Upper lobe of right lung (tissue), 1 donor: ENCODE measurements around the gene LGALS4. TPM values are rescaled to one million over a fixed set of nuclear protein-coding genes. Genes with fewer than 3 reads are reported as not detected.

ENCODE experiments used
- ATAC-seq: fragments of 200-7000 bp; cut with Tn5 transposase; one replicate; pipeline ENCODE4 v1.9.1; 2020; ENCODE audit warnings: mild to moderate bottlenecking, moderate library complexity
- DNase-seq: peaks from one replicate; pipeline ENCODE4 v3.0.0-alpha.2; 2020
- H3K27ac ChIP-seq: fragments of 200-600 bp; one replicate; pipeline ENCODE4 v1.8.0; 2022
- H3K27me3 ChIP-seq: fragments of 200-600 bp; one replicate; pipeline ENCODE4 v1.8.0; 2022; ENCODE audit warnings: mild to moderate bottlenecking
- H3K36me3 ChIP-seq: fragments of 200-600 bp; one replicate; pipeline ENCODE4 v1.8.0; 2022
- H3K4me1 ChIP-seq: fragments of 200-600 bp; one replicate; pipeline ENCODE4 v1.8.0; 2022
- H3K4me3 ChIP-seq: fragments of 200-600 bp; one replicate; pipeline ENCODE4 v1.8.0; 2022; ENCODE audit warnings: mild to moderate bottlenecking
- H3K9me3 ChIP-seq: fragments of 200-600 bp; one replicate; pipeline ENCODE4 v1.8.0; 2022
- CTCF ChIP-seq: fragments of 200-600 bp; IDR thresholded peaks from one replicate; pipeline ENCODE4 v1.8.0; 2022; ENCODE audit warnings: antibody characterized with exemption
- intact Hi-C: fragments of 100-400 bp; cut with DNase I; formaldehyde crosslinking; loops from one replicate; pipeline ENCODE4 v1.11.0; 2022
- total RNA-seq: library from RNA; stranded (reverse); fragmentation: NEBNext Ultra II Directional; extraction: Animal tissue kit (Norgen Biotek cat#: 25700); gene quantifications from one replicate; pipeline ENCODE4 v1.2.1, GENCODE V29; 2021
- donor health status: DM: no; HTN: yes; CAD: no; lungs with severe emphysema.

Gene LGALS4
- total RNA-seq, 1 donor from 2014 or later: 3.7 TPM

GRCh38 chr19:38852231-38853044 is 39.7 kb upstream of the LGALS4 start:
- H3K4me3 ChIP-seq: peak overlapping the region; percentile 77
- ATAC-seq: no peak
- no peaks in the 10 kb centered on the region for H3K27me3 ChIP-seq
- peak overlapping the region; percentile 99 for H3K27ac ChIP-seq
- peak; percentile 86 for DNase-seq
- peaks cover 27% of the 10 kb centered on the region for H3K4me1 ChIP-seq
- no peaks in the 10 kb centered on the region for H3K9me3 ChIP-seq
- TF ChIP-seq CTCF: no peak
- intact Hi-C loops: no loop called here
- H3K36me3 ChIP-seq: peaks cover 4% of the 10 kb centered on the region

- Histone ChIP-seq H3K9me3 (no peaks in the 10 kb centered on the region), H3K4me3 (peak overlapping the region; percentile 77), H3K27me3 (no peaks in the 10 kb centered on the region), H3K36me3 (peaks cover 11% of the 10 kb centered on the region), H3K4me1 (peaks cover 30% of the 10 kb centered on the region), H3K27ac (peak overlapping the region; percentile 99)
- intact Hi-C loops: no loop called here
- ATAC-seq (peak; percentile 72), DNase-seq (peak; percentile 97)
- TF ChIP-seq CTCF: no peak
Measured at GRCh38 chr19:38851622-38852230, 39.0 kb upstream of the LGALS4 start.

- no peak for TF ChIP-seq CTCF
- no peak for ATAC-seq
- Histone ChIP-seq H3K36me3 (peaks cover 18% of the 10 kb centered on the region), H3K27me3 (no peaks in the 10 kb centered on the region), H3K4me1 (peaks cover 31% of the 10 kb centered on the region), H3K9me3 (no peaks in the 10 kb centered on the region), H3K27ac (peak overlapping the region; percentile 99), H3K4me3 (peak overlapping the region; percentile 77)
- peak; percentile 76 for DNase-seq
- intact Hi-C loops: no loop called here
Measured at GRCh38 chr19:38850976-38851621, 38.4 kb upstream of the LGALS4 start.

GRCh38 chr19:38850436-38850975 is 37.8 kb upstream of the LGALS4 start:
- intact Hi-C loops: no loop called here
- ATAC-seq (peak; percentile 85), DNase-seq (peak; percentile 99)
- H3K27me3 ChIP-seq: no peaks in the 10 kb centered on the region
- peak; percentile 24 for TF ChIP-seq CTCF
- H3K36me3 ChIP-seq: peaks cover 24% of the 10 kb centered on the region
- peak overlapping the region; percentile 99 for H3K27ac ChIP-seq
- H3K4me1 ChIP-seq: peaks cover 31% of the 10 kb centered on the region
- H3K9me3 ChIP-seq: no peaks in the 10 kb centered on the region
- peak overlapping the region; percentile 77 for H3K4me3 ChIP-seq

- Histone ChIP-seq H3K27ac (peak within 1 kb of the TSS; percentile 99), H3K27me3 (no peaks in the 10 kb centered on the region), H3K4me1 (peaks cover 31% of the 10 kb centered on the region), H3K9me3 (no peaks in the 10 kb centered on the region), H3K4me3 (peak within 1 kb of the TSS; percentile 77), H3K36me3 (peaks cover 29% of the 10 kb centered on the region)
- DNase-seq (peak; percentile 100), ATAC-seq (peak; percentile 86)
- intact Hi-C loops: no loop called here
- peak; percentile 56 for TF ChIP-seq CTCF
Measured at GRCh38 chr19:38849860-38850435, 37.2 kb upstream of the LGALS4 start, which contains the start of gene HNRNPL. TSS of gene HNRNPL (minus strand) at chr19:38849986. CDS start at chr19:38849966, 20 bp downstream.
